Coronary artery (tissue), 2 donors: ENCODE measurements around the gene TTLL11.

Experiments used
- DNase-seq: peaks from one replicate; pipeline ENCODE4 v3.0.0-alpha.2; 2017; ENCODE audit warnings: low spot score
- H3K27ac ChIP-seq, 2 donors: fragments of 200-600 bp; sonication (generic); one replicate each; pipeline ENCODE4 v1.5.1; 2016 to 2019
- H3K4me3 ChIP-seq: fragments of 200-600 bp; sonication (generic); 2 replicates; pipeline ENCODE4 v1.5.1; 2016; ENCODE audit warnings: mild to moderate bottlenecking, moderate library complexity
- CTCF ChIP-seq: fragments of 200-600 bp; sonication (generic); IDR thresholded peaks from one replicate; pipeline ENCODE4 v1.5.1; 2019; ENCODE audit warnings: antibody characterized with exemption

TTLL11 gene

GRCh38 chr9:121851641-121852091 is 241.4 kb downstream of the TTLL11 start:
- peak overlapping the region in 1 of 2 donors; percentile 69 for H3K27ac ChIP-seq
- DNase-seq = peak; percentile 69
- TF ChIP-seq CTCF = no peak
- H3K4me3 ChIP-seq = no peak overlapping the region

- H3K27ac ChIP-seq = no peak overlapping the region
- TF ChIP-seq CTCF = no peak
- no peak overlapping the region for H3K4me3 ChIP-seq
- DNase-seq = peak; percentile 52
These were observed 242.7 kb downstream of the TTLL11 start for GRCh38 chr9:121850366-121850765.

GRCh38 chr9:121849554-121849953 is 243.6 kb downstream of the TTLL11 start:
- Histone ChIP-seq H3K27ac (no peak overlapping the region), H3K4me3 (no peak overlapping the region)
- no peak for TF ChIP-seq CTCF
- no peak for DNase-seq

GRCh38 chr9:121844562-121844961 is 248.5 kb downstream of the TTLL11 start:
- DNase-seq = no peak
- TF ChIP-seq CTCF = no peak
- Histone ChIP-seq H3K27ac (no peak overlapping the region), H3K4me3 (no peak overlapping the region)

- H3K27ac ChIP-seq = no peak overlapping the region
- H3K4me3 ChIP-seq = no peak overlapping the region
- TF ChIP-seq CTCF = no peak
- no peak for DNase-seq
These were observed 249.0 kb downstream of the TTLL11 start for GRCh38 chr9:121844098-121844497.

- no peak for DNase-seq
- TF ChIP-seq CTCF = no peak
- Histone ChIP-seq H3K27ac (no peak overlapping the region), H3K4me3 (no peak overlapping the region)
These were observed 250.5 kb downstream of the TTLL11 start for GRCh38 chr9:121842612-121842978.

- H3K27ac ChIP-seq = no peak overlapping the region
- peak; percentile 31 for DNase-seq
- no peak overlapping the region for H3K4me3 ChIP-seq
- TF ChIP-seq CTCF = no peak
These were observed 251.1 kb downstream of the TTLL11 start for GRCh38 chr9:121841771-121842611.
